IPS-NIHi11 (cell line): ENCODE data around the gene FRAS1.
A peak's percentile ranks its signal among the peaks of the same experiment; 100 is the strongest.

Experiments
- DNase-seq: peaks from one replicate; pipeline ENCODE4 v3.0.0; 2012; ENCODE audit warnings: mixed read lengths, low spot score

Gene FRAS1

DNA sequence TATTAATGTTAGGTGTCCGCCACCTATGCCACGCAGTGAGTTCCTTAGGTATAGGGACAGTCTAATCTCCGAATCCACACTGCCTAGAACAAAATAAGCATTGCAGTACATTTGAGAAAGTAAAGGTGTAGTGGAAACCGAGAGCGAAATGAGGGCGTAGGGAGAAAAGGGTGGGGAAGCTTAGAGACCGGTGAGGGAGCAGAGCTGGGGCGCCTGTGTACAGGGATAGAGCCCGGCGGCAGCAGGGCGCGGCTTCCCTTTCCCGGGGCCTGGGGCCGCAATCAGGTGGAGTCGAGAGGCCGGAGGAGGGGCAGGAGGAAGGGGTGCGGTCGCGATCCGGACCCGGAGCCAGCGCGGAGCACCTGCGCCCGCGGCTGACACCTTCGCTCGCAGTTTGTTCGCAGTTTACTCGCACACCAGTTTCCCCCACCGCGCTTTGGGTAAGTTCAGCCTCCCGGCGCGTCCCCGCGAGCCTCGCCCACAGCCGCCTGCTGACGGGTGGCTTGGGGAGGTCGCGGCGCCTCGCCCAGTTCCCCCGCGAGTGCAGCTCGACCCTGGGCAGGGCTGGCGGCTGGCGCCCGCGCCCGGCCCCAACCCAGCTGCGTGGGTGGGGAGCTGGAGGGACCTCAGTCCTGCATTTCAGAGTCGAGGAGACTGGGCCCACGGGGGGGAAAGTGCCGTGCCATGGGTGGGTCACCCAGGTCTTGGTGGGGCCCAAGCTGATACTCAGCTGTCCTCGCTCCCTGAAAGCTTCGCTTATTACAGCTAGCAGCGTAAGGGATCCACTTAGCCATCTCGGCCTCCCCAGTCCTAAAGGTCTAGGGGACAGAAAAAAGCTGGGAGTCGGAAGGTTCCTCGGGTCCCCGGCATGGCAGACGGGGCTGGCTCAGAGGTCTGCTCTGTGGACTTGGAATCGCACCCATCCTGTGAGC, 494.6 kb downstream of the FRAS1 start, which contains the start of gene ANXA3:
Gene ANXA3, plus strand, starts transcription at position 351 of the 932 bp plus-strand sequence. CDS start 2,704 bp downstream, outside the sequence.
- DNase-seq = peak; percentile 90

DNA sequence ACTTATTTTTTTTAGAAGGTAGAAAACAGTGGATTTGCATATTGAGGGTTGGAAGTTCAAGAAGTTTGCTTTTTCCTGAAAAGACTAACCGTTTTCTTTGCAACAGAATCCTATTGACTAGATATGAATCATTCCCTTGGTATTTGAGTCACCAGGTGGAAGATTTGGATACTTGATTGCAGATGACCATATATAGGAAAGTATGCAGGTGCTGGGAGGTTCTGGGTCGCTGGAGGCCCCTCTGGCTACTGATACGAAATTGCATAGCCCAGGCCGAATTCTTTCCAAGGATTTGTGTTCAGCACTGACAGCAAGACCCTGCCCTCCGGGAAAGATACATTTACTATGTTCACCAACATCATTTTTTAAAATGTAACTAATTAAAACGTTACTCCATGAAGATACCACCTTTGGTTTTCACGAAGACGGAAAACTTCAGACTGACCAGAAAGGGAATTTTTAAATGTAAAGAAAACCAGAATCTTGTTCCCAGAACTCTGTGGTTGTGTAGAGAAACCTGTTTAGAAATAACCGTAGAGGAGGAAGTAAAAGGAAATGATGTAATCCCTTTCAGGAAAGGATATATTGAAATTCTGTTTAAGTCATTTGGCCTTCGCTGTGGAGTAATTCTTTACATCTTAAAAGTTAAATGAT, 495.4 kb downstream of the FRAS1 start:
- peak; percentile 78 for DNase-seq

DNA sequence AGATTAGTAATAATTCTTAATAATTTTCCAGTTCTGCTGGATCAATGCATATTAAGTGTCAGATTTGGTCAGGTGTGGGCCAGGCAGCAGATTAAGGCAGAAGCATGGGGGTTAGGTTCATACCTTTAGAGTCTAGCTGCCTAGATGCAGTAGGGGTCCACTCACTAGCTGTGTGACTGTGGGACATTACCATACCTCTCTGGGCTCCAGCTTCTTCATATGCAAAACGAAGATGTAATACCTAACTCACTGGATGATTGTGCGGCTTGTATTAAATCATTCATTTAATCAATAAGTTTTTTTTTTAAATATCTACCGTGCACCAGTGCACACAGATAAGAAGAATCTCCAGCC, 495.9 kb downstream of the FRAS1 start:
- DNase-seq = no peak

DNA sequence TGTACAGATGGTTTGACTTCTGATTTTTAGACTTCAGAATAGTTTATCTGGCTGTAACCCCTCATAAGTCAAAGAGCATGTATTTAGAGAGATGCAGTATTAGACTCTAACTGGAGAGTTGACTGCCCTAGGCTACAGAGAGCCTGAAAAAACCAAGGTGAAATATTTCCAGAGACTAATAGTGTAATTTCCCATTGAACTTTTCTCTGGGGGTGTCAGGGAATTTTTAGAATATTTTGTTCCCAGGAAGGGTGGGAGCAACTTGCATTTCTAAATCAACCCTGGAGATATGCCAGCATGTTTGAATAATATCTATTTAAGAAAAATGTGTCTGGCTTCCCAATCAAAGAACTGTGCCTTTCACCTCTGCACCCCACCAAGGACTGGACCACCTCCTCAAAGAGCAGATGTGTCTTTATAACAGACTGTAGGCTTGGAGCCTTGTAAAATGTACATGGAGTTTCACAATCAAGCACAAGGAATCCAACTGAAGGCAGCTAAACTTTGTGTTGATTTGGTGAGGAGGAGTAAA, 496.5 kb downstream of the FRAS1 start:
- DNase-seq = no peak

DNA sequence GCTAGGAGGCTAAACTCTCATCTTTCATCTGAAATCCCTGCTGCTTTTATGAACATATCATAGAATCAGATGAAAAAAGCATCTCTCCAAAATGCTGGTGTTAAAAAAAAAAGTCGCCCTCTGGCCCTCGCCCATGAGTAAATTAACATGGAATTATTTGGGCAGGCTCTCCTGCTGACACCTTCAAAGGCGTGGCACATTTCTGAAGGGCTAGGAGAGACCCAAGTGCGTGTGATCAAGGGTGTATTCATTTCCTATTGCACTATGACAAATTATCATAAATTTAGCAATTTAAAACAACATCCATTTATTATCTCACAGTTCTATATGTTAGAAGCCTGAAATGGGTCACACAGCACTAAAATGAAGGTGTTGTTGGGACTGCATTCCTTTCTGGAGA, 499.5 kb downstream of the FRAS1 start:
- DNase-seq = no peak

DNA sequence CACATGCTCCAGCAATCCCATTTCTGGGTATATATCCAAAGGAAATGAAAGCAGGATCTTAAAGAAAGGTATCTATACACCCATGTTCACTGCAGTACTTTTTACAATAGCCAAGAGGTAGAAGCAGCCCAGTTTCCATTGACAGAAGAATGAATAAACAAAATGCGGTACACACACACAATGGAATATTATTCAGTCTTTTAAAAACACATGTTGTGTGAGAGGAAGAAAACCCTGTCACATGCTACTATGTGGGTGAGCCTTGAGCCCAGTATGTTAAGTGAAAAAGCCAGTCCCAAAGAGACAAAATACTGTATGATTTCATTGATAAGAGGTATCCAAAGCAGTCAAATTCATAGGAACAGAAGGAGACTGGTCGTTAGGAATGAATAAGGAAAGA, 500.7 kb downstream of the FRAS1 start:
- DNase-seq = no peak

DNA sequence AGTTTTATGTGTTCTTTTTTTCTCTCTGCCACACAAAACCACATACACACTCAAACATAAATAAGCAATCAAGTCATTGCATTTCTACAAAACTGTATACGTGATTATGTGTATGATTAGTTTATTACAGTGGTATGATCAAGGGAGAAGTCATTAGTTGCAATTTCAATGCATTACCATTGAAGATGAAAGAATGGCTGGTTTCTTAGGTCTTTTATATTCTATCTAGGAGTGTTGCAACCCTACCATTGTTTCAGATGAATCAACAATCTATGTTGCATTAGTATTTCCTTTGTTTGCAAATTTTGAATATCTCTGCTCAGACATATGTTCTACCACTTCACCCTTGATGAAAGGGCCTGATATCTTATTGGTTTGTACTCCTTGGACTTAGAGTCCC, 501.3 kb downstream of the FRAS1 start:
- no peak for DNase-seq

DNA sequence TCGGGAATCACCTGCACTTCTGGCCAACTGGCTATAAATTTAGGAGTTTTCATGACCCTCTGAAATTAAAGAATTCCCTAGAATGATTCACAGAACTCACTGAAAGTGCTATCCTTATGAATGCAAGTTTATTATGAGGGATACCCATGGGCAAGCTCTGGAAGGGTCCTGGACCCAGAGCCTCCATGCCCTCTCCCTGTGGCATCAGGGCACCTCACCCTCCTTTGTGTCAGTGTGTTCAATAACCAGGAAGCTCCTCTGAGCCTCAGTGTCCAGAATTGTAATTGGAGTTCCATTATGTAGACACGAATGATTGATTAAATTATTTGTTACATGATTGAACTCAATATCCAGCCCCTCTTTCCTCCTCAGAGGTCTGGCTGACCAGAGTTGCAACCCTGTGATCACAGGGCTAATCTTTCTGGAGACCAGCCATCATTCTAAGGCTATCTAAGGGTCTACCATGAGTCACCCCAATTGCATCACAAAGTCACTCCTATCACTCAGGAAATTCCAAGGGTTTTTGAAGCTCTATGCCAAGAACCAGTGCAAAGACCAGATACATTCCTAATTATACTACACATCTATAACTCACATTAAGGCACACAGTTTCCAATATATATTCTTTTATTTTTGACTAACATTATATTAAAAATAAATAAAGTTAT, 503.3 kb downstream of the FRAS1 start:
- DNase-seq = no peak

DNA sequence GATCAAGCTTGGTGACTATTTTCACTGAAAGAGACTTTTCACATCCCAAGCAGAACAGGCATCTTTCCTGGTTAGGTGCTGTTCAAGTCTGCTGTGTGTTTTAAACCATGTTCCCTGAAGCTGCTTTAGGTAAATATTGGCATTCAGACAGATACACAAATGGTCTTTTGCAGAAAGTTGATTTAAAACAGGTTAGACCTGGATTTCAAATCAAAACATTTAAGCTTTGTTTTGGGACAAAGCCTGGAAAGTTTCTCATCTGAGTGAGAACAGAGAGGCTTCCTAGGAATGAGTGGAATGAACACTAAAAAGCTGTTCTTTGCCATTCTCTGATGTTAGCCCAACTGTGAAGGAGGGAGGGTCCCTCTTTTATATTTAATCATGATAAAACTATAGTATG, 504.6 kb downstream of the FRAS1 start:
- DNase-seq = no peak

DNA sequence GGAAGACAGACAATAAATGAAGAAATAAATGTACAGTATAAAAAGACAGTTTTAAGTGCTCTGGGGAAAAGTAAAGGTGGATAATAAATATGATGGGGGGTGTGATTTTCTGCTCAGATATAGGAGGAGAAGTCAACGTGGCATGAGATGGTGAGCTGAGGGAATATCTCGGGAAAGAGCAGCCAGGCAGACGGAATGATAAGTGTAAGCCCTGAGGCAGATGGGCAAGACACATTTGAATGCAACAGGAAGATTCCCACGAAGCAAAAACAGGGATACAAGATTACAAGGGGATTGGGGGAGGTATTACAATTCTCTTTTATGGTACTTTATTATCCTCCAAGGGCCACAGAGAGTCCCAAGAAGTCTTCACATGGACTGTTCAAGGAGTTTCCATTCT, 505.6 kb downstream of the FRAS1 start:
- no peak for DNase-seq

DNA sequence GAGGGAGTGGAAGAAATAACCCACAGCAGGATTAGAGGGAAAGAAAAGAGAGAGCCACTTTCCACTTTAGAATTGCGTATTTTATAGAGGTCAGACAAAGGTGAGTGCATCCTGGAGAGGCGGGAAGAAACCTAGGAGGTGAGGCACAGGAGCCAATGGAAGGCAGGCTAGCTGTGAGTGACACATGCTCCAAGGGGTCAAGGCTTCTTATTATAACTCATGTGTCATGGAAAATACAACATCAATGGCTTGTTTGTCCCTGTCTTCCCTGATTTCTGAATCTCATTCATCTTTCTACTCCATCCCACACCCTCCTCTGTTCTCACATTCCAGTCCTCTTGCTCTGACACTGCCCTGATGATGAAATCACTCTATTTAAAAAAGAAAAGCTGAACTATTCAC, 508.8 kb downstream of the FRAS1 start:
- peak; percentile 50 for DNase-seq

DNA sequence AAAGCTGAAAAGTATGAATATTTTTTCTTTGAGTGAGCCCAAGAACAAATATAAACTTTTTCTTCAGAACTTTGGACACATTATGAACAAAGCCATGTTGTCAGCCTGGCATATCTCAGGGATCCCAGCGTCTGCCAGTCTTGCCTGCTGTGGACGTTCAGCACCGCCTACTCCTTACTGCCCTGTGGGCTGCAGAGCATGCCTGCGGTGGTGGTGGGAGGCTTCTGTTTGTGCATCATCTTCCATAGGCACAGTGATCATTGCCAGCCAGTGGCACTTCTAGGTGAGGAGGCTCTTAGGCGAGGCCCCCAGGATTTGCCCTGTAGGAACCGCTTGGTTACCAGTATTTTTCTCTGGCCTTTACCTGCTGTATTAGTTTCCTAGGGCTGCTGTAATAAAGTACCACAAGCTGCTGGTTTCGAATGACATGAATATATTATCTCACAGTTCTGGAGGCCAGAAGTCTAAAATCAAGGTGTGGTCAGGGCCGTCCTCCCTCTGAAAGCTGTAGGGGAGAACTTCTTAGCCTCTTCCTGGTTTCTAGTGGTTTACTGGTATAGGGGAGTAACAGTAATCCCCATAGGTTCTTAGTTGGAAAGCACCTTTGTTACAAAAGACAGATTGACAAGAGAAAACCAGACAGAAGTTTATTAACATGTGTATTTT, 509.8 kb downstream of the FRAS1 start:
- no peak for DNase-seq

DNA sequence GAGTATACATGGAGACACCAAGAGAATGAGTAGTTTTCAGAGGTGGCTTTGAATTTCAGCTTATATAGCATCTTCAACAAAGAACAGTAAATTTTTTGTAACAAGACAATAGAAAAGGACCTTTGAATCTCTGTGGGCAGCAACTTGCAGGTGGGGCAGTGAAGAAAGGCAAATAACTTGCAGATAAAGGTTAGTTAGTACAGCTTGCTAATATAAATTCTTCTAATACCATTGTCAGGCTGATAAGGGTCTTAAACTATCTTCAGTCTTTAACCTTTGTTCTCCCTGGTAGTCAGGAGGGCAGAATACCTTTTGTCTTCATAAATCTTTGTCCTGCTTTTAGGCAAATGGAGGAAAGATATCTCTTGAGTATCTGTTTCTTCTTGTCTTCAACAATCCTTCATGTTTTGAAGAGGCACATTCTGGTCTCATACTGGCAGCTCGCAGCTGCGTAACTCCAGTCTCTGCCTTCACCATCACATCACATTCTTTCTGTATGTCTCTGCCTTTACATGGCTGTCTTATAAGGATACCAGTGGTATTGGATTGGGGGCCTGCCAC, 510.5 kb downstream of the FRAS1 start:
- DNase-seq = no peak

DNA sequence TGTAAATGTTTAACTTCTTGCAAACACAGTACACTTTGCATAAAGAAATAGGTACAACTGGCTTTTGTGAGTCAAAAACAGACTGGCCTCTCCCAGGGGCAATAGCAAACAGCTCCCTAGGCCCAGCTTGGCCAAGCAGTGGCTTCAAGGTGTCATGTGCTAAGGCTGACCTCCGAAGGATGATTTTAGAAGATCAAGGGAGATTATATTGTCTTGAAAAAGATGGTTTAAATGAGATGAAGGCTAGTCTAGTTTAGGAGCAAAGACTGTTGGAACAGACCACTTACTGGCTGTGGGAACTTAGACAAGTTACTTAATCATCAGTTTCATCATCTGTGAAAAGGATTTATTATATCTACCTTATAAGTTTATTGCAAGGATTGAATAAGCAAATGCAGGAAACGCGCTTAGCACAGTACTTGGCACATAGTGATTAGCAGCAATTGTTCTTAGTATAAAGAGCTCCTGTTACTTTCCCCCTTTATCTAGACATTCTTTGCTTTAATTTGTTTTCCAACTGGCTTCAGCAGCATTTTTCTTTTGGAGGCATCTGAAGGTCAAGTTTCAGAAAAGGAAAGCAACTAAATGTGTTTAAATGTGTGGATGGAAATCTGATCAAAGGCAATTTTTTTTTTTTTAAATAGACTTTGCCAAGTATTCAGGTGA, 511.6 kb downstream of the FRAS1 start:
- DNase-seq = no peak

DNA sequence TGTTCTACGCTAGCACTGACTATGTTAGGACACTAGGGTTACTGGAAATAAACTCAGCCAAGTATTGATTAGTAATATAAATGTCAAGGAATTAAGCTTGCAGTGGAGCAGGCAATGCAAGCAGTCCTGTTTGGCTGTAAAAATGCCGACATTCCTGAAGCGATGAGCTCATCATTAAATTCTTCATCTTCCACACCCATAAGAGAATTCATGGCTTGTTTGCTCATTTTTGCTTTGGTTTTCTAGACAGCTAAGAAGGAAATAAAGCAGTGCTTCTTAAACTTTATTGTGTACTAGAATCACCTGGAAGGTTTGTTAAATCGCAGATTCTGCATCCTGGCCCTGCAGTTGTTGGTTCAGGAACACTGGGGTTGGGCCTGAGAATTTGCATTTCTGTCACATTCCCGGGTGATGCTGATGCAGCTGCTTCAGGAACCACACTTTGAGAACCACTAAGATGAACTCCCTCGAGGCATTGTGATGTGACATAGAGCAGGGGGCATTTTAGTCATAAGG, 512.2 kb downstream of the FRAS1 start:
- DNase-seq = no peak

DNA sequence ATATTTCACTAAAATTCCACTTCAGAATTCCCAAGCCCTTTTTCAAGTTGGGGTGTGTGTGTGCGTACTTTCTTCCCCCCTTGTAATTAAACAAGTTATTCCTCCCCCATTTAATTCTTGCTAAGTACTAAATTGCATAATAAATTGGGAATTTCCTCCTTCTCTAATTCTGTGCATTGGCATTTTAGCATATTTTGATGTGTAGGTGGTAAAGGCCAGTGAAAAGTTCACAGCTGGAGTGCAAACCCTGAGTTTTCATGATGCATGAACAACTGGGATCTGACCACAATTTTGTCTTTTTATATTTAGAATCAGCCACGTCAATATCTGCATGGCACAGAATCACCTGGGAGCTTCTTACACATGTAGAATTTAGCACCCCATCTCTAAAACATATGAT, 513.0 kb downstream of the FRAS1 start:
- no peak for DNase-seq

DNA sequence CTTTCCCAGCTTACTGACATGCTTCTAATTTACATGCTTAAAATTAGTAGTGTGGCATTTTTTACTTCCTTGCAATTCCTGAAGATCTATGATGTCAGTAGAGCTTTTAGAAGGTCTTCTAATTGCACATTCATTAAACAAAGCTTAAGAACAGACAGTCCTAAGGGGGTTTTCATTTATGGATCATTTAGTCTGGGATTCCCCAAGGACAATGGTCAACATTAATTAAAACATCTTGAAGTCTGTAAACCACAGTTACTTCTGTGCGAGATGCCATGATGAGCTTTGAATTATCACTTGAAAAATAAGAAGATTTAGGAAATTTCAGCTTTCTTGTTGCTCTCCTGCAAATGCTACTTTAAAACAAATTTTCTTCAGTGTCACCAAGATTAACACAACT, 514.7 kb downstream of the FRAS1 start:
- DNase-seq = no peak

DNA sequence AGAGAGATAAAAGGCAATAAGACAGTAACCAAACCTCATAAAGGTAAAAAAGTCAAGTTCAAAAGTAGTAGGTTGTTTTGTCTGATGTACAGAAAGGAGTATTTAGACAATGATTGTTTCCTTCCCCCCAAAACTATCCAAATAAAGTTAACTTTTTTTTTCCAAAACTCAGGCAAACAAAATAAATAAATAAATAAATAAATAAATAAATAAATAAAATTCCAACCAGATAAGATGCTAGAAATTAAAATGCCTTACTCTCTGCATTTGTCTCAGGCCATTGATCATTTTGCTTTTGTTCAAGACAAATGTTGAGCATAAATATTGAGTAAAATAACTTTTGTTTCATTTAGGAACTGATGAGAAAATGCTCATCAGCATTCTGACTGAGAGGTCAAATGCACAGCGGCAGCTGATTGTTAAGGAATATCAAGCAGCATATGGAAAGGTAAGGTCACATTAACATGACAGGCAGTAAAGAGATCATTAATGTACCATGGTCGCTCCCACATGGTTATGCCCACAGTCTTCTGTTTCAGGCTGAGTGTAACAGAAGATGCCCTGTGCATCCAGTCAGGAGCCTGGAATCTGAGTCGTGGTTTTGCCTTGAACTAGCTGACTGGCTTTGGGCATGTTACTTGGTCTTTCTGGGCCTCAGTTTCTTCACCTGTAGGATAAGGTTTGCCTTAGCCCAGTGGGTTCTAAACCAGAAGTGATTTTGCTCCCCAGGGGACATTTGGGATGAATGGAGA, 521.7 kb downstream of the FRAS1 start:
- DNase-seq = no peak

DNA sequence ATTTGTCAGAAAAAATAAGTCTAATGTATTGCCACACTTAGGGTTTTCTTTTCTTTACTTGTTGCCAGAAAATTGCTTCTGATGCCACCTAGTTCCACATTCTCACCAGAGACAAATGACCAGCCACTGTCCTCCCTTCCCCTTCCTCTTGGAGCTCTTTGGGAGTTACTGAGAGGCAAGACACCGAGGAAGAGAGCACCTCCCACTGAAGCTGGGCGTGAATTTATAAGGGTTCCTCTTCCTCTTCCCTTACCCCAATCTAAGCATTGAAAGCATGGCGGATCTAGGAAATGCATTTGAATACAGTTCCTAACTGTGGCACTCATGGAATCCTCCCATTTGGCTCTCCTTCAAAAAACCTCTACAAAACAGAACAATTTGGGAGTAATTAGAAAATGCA, 524.5 kb downstream of the FRAS1 start:
- no peak for DNase-seq

DNA sequence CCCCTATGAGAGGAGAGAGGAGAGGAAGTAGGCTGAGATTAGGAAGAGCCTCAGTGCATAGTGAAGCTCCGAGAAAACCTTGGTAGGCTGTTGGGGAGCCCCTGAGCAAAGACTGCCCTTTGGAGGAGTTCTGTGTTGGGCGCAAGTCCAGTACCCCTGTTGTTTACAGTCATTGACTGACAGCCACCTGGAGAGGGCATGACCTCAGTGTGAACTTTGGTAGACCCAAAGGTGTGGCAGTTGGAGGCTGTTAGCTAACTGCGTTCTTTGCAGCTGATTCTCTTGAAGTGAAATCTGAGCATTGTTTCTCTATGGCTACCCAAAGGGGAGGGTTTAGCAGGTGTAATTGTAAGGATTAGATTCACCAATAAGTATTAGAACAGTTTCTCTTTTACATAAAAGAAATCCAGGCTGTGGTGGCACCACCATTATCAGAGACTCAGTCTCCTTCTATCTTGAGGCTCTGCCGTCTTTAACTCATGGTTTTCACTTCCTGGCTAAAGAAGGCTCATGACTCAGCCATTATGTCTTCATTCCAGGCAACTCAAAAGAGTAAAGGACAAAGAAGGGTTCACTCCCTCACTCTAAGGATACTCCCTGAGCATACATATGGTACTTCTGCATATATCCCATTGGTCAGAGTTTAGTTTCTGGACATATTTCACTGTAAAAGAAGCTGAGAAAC, 527.9 kb downstream of the FRAS1 start:
- DNase-seq = no peak
